H1 (cell line): ENCODE data around the gene CELF2. TPM values are rescaled to one million over a fixed set of nuclear protein-coding genes. Genes with fewer than 3 reads are reported as not detected.

Experiments
- CBX8 ChIP-seq: fragments of 300-800, 300-1000 bp; sonication (generic); IDR thresholded peaks from 2 replicates; pipeline ENCODE4 v1.7.1; 2016; ENCODE audit warnings: low read depth, low read length, borderline replicate concordance
- CEBPB ChIP-seq: IDR thresholded peaks from 2 replicates; pipeline ENCODE4 v1.6.1; 2012; ENCODE audit warnings: low read depth, low read length
- CHD1 ChIP-seq: IDR thresholded peaks from 2 replicates; pipeline ENCODE4 v1.6.1; 2012; ENCODE audit warnings: low read depth, low read length, improper control_type of control experiment
- CHD2 ChIP-seq: IDR thresholded peaks from 2 replicates; pipeline ENCODE4 v1.6.1; 2012; ENCODE audit warnings: low read length, improper control_type of control experiment
- E2F6 ChIP-seq: IDR thresholded peaks from 2 replicates; pipeline ENCODE4 v1.6.1; 2012; ENCODE audit warnings: inconsistent platforms
- POU5F1 ChIP-seq: IDR thresholded peaks from 2 replicates; pipeline ENCODE4 v1.6.1; 2011; ENCODE audit warnings: low read depth, mild to moderate bottlenecking, low read length, moderate library complexity
- SP1 ChIP-seq: IDR thresholded peaks from 2 replicates; pipeline ENCODE4 v1.6.1; 2011; ENCODE audit warnings: low read depth, low read length
- polyA plus RNA-seq, 7 experiments: library from polyadenylated mRNA; depleted of rRNA in 3 of 7; stranded (reverse) in 5 of 7; unstranded in 2 of 7; fragments of >200 nt in 5 of 7; fragments of 200-250 nt in 2 of 7; gene quantifications; 1 replicate in 5 of 7; 2 replicates in 1 of 7; 4 replicates in 1 of 7; pipeline versions ENCODE4 v1.2.1 to v1.2.3, GENCODE V29; 2011 to 2013; ENCODE audit warnings: missing spikeins in 2 of 7, mixed read lengths in 2 of 7
- total RNA-seq: library from RNA; stranded (reverse); fragmentation: NEBNext Ultra II Directional; extraction: Animal tissue kit (Norgen Biotek cat#: 25700); gene quantifications from 2 replicates; pipeline ENCODE4 v1.2.1, GENCODE V29; 2021
- TF ChIP-seq, protein P1 (sequence below): IDR thresholded peaks from 2 replicates; pipeline ENCODE4 v1.6.1; 2012; ENCODE audit warnings: low read length, inconsistent platforms
- TF ChIP-seq, protein P2 (sequence below): fragments of 300-600 bp; sonication (generic); IDR thresholded peaks from 2 replicates; pipeline ENCODE4 v1.7.1; 2012; ENCODE audit warnings: low read length, moderate library complexity, mild to moderate bottlenecking, inconsistent platforms; ENCODE audit not compliant: insufficient replicate concordance

Gene CELF2
- total and polyA plus RNA-seq, 2 of the 8 experiments (the other 6 are each of a cell fraction or from before 2014, with no cell fraction given) = 18.3 to 22.7 TPM

DNA sequence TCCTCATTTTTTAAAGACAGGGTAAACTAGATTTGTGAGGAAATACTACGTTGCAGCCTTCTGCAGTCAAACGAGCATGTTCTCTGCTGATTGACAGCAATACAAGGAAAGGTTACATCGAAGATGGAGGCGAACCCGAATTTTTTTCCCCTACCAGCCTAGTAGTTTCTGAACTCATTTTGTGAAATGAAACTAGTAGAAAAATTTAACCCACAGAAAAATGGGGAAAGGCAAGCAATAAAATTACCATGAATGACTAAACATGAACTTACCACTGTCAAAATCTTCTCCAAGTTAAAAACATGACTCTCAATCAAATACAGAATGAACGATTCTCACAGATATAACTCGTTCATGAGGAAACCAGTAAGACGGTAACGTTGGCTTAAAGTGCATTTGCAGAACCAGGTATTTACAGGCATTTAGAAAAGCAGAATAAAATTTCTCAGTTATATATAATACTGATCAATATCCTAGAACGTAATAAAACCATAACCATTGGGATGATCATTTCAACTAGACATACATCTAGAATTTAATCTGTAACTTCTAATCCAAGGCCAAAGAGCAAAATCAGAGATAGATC, 73.9 kb downstream of the CELF2 start (continued):
- no peak for TF ChIP-seq CHD1
- no peak for TF ChIP-seq CEBPB
- TF ChIP-seq, protein P1, sequence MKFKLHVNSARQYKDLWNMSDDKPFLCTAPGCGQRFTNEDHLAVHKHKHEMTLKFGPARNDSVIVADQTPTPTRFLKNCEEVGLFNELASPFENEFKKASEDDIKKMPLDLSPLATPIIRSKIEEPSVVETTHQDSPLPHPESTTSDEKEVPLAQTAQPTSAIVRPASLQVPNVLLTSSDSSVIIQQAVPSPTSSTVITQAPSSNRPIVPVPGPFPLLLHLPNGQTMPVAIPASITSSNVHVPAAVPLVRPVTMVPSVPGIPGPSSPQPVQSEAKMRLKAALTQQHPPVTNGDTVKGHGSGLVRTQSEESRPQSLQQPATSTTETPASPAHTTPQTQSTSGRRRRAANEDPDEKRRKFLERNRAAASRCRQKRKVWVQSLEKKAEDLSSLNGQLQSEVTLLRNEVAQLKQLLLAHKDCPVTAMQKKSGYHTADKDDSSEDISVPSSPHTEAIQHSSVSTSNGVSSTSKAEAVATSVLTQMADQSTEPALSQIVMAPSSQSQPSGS = no peak
- no peak for TF ChIP-seq CHD2
- TF ChIP-seq POU5F1 = no peak
- TF ChIP-seq CBX8 = no peak
- TF ChIP-seq SP1 = no peak
- TF ChIP-seq, protein P2, sequence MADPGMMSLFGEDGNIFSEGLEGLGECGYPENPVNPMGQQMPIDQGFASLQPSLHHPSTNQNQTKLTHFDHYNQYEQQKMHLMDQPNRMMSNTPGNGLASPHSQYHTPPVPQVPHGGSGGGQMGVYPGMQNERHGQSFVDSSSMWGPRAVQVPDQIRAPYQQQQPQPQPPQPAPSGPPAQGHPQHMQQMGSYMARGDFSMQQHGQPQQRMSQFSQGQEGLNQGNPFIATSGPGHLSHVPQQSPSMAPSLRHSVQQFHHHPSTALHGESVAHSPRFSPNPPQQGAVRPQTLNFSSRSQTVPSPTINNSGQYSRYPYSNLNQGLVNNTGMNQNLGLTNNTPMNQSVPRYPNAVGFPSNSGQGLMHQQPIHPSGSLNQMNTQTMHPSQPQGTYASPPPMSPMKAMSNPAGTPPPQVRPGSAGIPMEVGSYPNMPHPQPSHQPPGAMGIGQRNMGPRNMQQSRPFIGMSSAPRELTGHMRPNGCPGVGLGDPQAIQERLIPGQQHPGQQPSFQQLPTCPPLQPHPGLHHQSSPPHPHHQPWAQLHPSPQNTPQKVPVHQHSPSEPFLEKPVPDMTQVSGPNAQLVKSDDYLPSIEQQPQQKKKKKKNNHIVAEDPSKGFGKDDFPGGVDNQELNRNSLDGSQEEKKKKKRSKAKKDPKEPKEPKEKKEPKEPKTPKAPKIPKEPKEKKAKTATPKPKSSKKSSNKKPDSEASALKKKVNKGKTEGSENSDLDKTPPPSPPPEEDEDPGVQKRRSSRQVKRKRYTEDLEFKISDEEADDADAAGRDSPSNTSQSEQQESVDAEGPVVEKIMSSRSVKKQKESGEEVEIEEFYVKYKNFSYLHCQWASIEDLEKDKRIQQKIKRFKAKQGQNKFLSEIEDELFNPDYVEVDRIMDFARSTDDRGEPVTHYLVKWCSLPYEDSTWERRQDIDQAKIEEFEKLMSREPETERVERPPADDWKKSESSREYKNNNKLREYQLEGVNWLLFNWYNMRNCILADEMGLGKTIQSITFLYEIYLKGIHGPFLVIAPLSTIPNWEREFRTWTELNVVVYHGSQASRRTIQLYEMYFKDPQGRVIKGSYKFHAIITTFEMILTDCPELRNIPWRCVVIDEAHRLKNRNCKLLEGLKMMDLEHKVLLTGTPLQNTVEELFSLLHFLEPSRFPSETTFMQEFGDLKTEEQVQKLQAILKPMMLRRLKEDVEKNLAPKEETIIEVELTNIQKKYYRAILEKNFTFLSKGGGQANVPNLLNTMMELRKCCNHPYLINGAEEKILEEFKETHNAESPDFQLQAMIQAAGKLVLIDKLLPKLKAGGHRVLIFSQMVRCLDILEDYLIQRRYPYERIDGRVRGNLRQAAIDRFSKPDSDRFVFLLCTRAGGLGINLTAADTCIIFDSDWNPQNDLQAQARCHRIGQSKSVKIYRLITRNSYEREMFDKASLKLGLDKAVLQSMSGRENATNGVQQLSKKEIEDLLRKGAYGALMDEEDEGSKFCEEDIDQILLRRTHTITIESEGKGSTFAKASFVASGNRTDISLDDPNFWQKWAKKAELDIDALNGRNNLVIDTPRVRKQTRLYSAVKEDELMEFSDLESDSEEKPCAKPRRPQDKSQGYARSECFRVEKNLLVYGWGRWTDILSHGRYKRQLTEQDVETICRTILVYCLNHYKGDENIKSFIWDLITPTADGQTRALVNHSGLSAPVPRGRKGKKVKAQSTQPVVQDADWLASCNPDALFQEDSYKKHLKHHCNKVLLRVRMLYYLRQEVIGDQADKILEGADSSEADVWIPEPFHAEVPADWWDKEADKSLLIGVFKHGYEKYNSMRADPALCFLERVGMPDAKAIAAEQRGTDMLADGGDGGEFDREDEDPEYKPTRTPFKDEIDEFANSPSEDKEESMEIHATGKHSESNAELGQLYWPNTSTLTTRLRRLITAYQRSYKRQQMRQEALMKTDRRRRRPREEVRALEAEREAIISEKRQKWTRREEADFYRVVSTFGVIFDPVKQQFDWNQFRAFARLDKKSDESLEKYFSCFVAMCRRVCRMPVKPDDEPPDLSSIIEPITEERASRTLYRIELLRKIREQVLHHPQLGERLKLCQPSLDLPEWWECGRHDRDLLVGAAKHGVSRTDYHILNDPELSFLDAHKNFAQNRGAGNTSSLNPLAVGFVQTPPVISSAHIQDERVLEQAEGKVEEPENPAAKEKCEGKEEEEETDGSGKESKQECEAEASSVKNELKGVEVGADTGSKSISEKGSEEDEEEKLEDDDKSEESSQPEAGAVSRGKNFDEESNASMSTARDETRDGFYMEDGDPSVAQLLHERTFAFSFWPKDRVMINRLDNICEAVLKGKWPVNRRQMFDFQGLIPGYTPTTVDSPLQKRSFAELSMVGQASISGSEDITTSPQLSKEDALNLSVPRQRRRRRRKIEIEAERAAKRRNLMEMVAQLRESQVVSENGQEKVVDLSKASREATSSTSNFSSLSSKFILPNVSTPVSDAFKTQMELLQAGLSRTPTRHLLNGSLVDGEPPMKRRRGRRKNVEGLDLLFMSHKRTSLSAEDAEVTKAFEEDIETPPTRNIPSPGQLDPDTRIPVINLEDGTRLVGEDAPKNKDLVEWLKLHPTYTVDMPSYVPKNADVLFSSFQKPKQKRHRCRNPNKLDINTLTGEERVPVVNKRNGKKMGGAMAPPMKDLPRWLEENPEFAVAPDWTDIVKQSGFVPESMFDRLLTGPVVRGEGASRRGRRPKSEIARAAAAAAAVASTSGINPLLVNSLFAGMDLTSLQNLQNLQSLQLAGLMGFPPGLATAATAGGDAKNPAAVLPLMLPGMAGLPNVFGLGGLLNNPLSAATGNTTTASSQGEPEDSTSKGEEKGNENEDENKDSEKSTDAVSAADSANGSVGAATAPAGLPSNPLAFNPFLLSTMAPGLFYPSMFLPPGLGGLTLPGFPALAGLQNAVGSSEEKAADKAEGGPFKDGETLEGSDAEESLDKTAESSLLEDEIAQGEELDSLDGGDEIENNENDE = no peak
- TF ChIP-seq E2F6 = no peak
